Effector memory CD8-positive, alpha-beta T cell (primary cell): ENCODE data around the gene LYST.
"Not testable (repeated sequence)": the region's sequence is repeated elsewhere in the genome, so short reads cannot be mapped to it uniquely, and the experiment has no call there.

ENCODE experiments used
- ATAC-seq: fragments of 150-1000 bp; cut with Tn5 transposase; replicated peaks from 2 replicates; pipeline ENCODE4 v1.10.0; 2021; ENCODE audit warnings: mild to moderate bottlenecking, moderate library complexity
- DNase-seq, 3 experiments: peaks; one replicate each; pipeline ENCODE4 v3.0.0; 2021
- H3K27ac Mint-ChIP-seq, 2 donors: one replicate each; pipeline ENCODE4 v1.8.0; 2022; ENCODE audit warnings: mild to moderate bottlenecking in 2 of 2, mixed read lengths in 2 of 2, moderate library complexity in 2 of 2
- H3K27me3 Mint-ChIP-seq, 2 donors: one replicate each; pipeline ENCODE4 v1.8.0; 2022; ENCODE audit warnings: mixed read lengths in 2 of 2
- H3K36me3 Mint-ChIP-seq: one replicate; pipeline ENCODE4 v1.8.0; 2022; ENCODE audit warnings: mild to moderate bottlenecking, moderate library complexity, mixed read lengths; ENCODE audit not compliant: insufficient read depth
- H3K4me1 Mint-ChIP-seq, 2 donors: one replicate each; pipeline ENCODE4 v1.8.0; 2022; ENCODE audit warnings: low read depth in 2 of 2, mixed read lengths in 2 of 2
- H3K4me3 Mint-ChIP-seq, 2 donors: one replicate each; pipeline ENCODE4 v1.8.0; 2022; ENCODE audit warnings: mild to moderate bottlenecking in 2 of 2, mixed read lengths in 2 of 2, moderate library complexity in 2 of 2
- H3K9me3 Mint-ChIP-seq, 2 donors: one replicate each; pipeline ENCODE4 v1.8.0; 2022; ENCODE audit warnings: mixed read lengths in 2 of 2
- total RNA-seq, 9 experiments: gene quantifications; one replicate each; lab custom pipeline; 2026; lab: John Stamatoyannopoulos, UW

LYST gene
- 101 to 371 (median 221) reads per million in 9 experiments for total RNA-seq

- H3K4me1 Mint-ChIP-seq, result peaks cover 43 to 64% of the 10 kb centered on the region in 2 donors
- H3K9me3 Mint-ChIP-seq, result no peaks in the 10 kb centered on the region
- DNase-seq, result peak; percentile 55 to 66 (median 56)
- ATAC-seq, result peak; percentile 51
- H3K27me3 Mint-ChIP-seq, result no peaks in the 10 kb centered on the region
- peaks cover 57% of the 10 kb centered on the region for H3K36me3 Mint-ChIP-seq
- peak within 1 kb of the TSS in 1 of 2 donors; percentile 100 for H3K27ac Mint-ChIP-seq
- H3K4me3 Mint-ChIP-seq, result peak within 1 kb of the TSS; percentile 95 to 100
Observed at GRCh38 chr1:235866205-235866912, at the start of gene LYST. LYST (minus strand) TSS chr1:235866906; CDS start chr1:235830417, 36,489 bp downstream.

- not testable (repeated sequence) for ATAC-seq, H3K36me3 Mint-ChIP-seq, DNase-seq, H3K27me3 Mint-ChIP-seq, H3K4me1 Mint-ChIP-seq, H3K4me3 Mint-ChIP-seq, H3K9me3 Mint-ChIP-seq, H3K27ac Mint-ChIP-seq
Observed at GRCh38 chr1:235915489-235915888, 48.8 kb upstream of the LYST start.

- H3K4me1 Mint-ChIP-seq, result peaks cover 7 to 9% of the 10 kb centered on the region in 2 donors
- no peaks in the 10 kb centered on the region for H3K9me3 Mint-ChIP-seq
- no peaks in the 10 kb centered on the region for H3K36me3 Mint-ChIP-seq
- no peaks in the 10 kb centered on the region for H3K27me3 Mint-ChIP-seq
- H3K4me3 Mint-ChIP-seq, result no peak overlapping the region
- no peak for DNase-seq
- ATAC-seq, result no peak
- no peak overlapping the region for H3K27ac Mint-ChIP-seq
Observed at GRCh38 chr1:235913311-235913710, 46.6 kb upstream of the LYST start.

GRCh38 chr1:235911876-235912275 is 45.2 kb upstream of the LYST start:
- H3K4me1 Mint-ChIP-seq, result peaks cover under 1% of the 10 kb centered on the region in 2 donors
- DNase-seq (no peak), ATAC-seq (no peak)
- no peak overlapping the region for H3K27ac Mint-ChIP-seq
- H3K36me3 Mint-ChIP-seq, result no peaks in the 10 kb centered on the region
- H3K27me3 Mint-ChIP-seq, result no peaks in the 10 kb centered on the region
- H3K9me3 Mint-ChIP-seq, result no peaks in the 10 kb centered on the region
- no peak overlapping the region for H3K4me3 Mint-ChIP-seq

- DNase-seq (no peak), ATAC-seq (no peak)
- Mint-ChIP-seq H3K36me3 (no peaks in the 10 kb centered on the region), H3K27ac (no peak overlapping the region), H3K4me3 (no peak overlapping the region), H3K4me1 (no peaks in the 10 kb centered on the region), H3K27me3 (no peaks in the 10 kb centered on the region), H3K9me3 (no peaks in the 10 kb centered on the region)
Observed at GRCh38 chr1:235911300-235911662, 44.6 kb upstream of the LYST start.

GRCh38 chr1:235910357-235911299 is 43.9 kb upstream of the LYST start:
- H3K9me3 Mint-ChIP-seq, result no peaks in the 10 kb centered on the region
- no peak for ATAC-seq
- no peak overlapping the region for H3K27ac Mint-ChIP-seq
- H3K4me3 Mint-ChIP-seq, result no peak overlapping the region
- H3K4me1 Mint-ChIP-seq, result no peaks in the 10 kb centered on the region
- no peaks in the 10 kb centered on the region for H3K36me3 Mint-ChIP-seq
- no peak for DNase-seq
- no peaks in the 10 kb centered on the region for H3K27me3 Mint-ChIP-seq

- H3K36me3 Mint-ChIP-seq, result no peaks in the 10 kb centered on the region
- ATAC-seq, result no peak
- H3K27ac Mint-ChIP-seq, result no peak overlapping the region
- no peaks in the 10 kb centered on the region for H3K4me1 Mint-ChIP-seq
- H3K4me3 Mint-ChIP-seq, result no peak overlapping the region
- DNase-seq, result no peak
- no peaks in the 10 kb centered on the region for H3K27me3 Mint-ChIP-seq
- no peaks in the 10 kb centered on the region for H3K9me3 Mint-ChIP-seq
Observed at GRCh38 chr1:235908742-235909520, 42.2 kb upstream of the LYST start.

- Mint-ChIP-seq H3K36me3 (no peaks in the 10 kb centered on the region), H3K27ac (no peak overlapping the region), H3K27me3 (no peaks in the 10 kb centered on the region), H3K4me1 (no peaks in the 10 kb centered on the region), H3K9me3 (no peaks in the 10 kb centered on the region), H3K4me3 (no peak overlapping the region)
- ATAC-seq, result no peak
- no peak for DNase-seq
Observed at GRCh38 chr1:235907897-235908240, 41.2 kb upstream of the LYST start.

GRCh38 chr1:235907187-235907896 is 40.6 kb upstream of the LYST start:
- Mint-ChIP-seq H3K27ac (no peak overlapping the region), H3K4me1 (no peaks in the 10 kb centered on the region), H3K9me3 (no peaks in the 10 kb centered on the region), H3K36me3 (no peaks in the 10 kb centered on the region), H3K27me3 (no peaks in the 10 kb centered on the region), H3K4me3 (no peak overlapping the region)
- DNase-seq (no peak), ATAC-seq (no peak)

GRCh38 chr1:235906436-235906835 is 39.7 kb upstream of the LYST start:
- no peaks in the 10 kb centered on the region for H3K9me3 Mint-ChIP-seq
- no peak overlapping the region for H3K4me3 Mint-ChIP-seq
- DNase-seq (no peak), ATAC-seq (no peak)
- H3K4me1 Mint-ChIP-seq, result peaks cover 0 to 2% of the 10 kb centered on the region in 2 donors
- H3K27ac Mint-ChIP-seq, result no peak overlapping the region
- no peaks in the 10 kb centered on the region for H3K27me3 Mint-ChIP-seq
- H3K36me3 Mint-ChIP-seq, result no peaks in the 10 kb centered on the region

- not testable (repeated sequence) for DNase-seq, H3K36me3 Mint-ChIP-seq, ATAC-seq, H3K4me3 Mint-ChIP-seq, H3K27ac Mint-ChIP-seq, H3K9me3 Mint-ChIP-seq, H3K4me1 Mint-ChIP-seq, H3K27me3 Mint-ChIP-seq
Observed at GRCh38 chr1:235903809-235904208, 37.1 kb upstream of the LYST start.

- no peak overlapping the region for H3K27ac Mint-ChIP-seq
- H3K9me3 Mint-ChIP-seq, result no peaks in the 10 kb centered on the region
- ATAC-seq, result no peak
- H3K36me3 Mint-ChIP-seq, result peaks cover 2% of the 10 kb centered on the region
- no peak overlapping the region for H3K4me3 Mint-ChIP-seq
- H3K4me1 Mint-ChIP-seq, result peaks cover 4 to 11% of the 10 kb centered on the region in 2 donors
- no peak for DNase-seq
- H3K27me3 Mint-ChIP-seq, result no peaks in the 10 kb centered on the region
Observed at GRCh38 chr1:235902677-235903542, 36.2 kb upstream of the LYST start.
